ENCODE measurements around the gene LTB4R.

The LTB4R gene

GRCh38 chr14:24321212-24321975 is 10.1 kb downstream of the LTB4R start:
- DNase-seq (ENCODE audit: low read depth) = no peak
- H3K4me3 ChIP-seq (ENCODE audit: control insufficient read depth, low read depth, low read length) = no peak overlapping the region
- TF ChIP-seq, protein P1, sequence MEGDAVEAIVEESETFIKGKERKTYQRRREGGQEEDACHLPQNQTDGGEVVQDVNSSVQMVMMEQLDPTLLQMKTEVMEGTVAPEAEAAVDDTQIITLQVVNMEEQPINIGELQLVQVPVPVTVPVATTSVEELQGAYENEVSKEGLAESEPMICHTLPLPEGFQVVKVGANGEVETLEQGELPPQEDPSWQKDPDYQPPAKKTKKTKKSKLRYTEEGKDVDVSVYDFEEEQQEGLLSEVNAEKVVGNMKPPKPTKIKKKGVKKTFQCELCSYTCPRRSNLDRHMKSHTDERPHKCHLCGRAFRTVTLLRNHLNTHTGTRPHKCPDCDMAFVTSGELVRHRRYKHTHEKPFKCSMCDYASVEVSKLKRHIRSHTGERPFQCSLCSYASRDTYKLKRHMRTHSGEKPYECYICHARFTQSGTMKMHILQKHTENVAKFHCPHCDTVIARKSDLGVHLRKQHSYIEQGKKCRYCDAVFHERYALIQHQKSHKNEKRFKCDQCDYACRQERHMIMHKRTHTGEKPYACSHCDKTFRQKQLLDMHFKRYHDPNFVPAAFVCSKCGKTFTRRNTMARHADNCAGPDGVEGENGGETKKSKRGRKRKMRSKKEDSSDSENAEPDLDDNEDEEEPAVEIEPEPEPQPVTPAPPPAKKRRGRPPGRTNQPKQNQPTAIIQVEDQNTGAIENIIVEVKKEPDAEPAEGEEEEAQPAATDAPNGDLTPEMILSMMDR (IDR thresholded peaks at IDR 0.05; ENCODE audit: control insufficient read depth, insufficient read depth, low read depth, low read length, missing control alignments) = no peak

GRCh38 chr14:24322672-24323071 is 11.4 kb downstream of the LTB4R start:
- no peak for DNase-seq (ENCODE audit: low read depth)
- H3K4me3 ChIP-seq (ENCODE audit: control insufficient read depth, low read depth, low read length) = no peak overlapping the region
- TF ChIP-seq, protein P1 (IDR thresholded peaks at IDR 0.05; ENCODE audit: control insufficient read depth, insufficient read depth, low read depth, low read length, missing control alignments) = no peak

- no peak for DNase-seq (ENCODE audit: low read depth)
- TF ChIP-seq, protein P1 (IDR thresholded peaks at IDR 0.05; ENCODE audit: control insufficient read depth, insufficient read depth, low read depth, low read length, missing control alignments) = no peak
- H3K4me3 ChIP-seq (ENCODE audit: control insufficient read depth, low read depth, low read length) = no peak overlapping the region
Observed at GRCh38 chr14:24323341-24323740, 12.0 kb downstream of the LTB4R start.

- DNase-seq (ENCODE audit: low read depth) = no peak
- TF ChIP-seq, protein P1 (IDR thresholded peaks at IDR 0.05; ENCODE audit: control insufficient read depth, insufficient read depth, low read depth, low read length, missing control alignments) = no peak
- H3K4me3 ChIP-seq (ENCODE audit: control insufficient read depth, low read depth, low read length) = no peak overlapping the region
Observed at GRCh38 chr14:24324024-24324423, 12.7 kb downstream of the LTB4R start.

- no peak for DNase-seq (ENCODE audit: low read depth)
- H3K4me3 ChIP-seq (ENCODE audit: control insufficient read depth, low read depth, low read length) = no peak overlapping the region
- TF ChIP-seq, protein P1 (IDR thresholded peaks at IDR 0.05; ENCODE audit: control insufficient read depth, insufficient read depth, low read depth, low read length, missing control alignments) = no peak
Observed at GRCh38 chr14:24325041-24325530, 13.8 kb downstream of the LTB4R start.

DNA sequence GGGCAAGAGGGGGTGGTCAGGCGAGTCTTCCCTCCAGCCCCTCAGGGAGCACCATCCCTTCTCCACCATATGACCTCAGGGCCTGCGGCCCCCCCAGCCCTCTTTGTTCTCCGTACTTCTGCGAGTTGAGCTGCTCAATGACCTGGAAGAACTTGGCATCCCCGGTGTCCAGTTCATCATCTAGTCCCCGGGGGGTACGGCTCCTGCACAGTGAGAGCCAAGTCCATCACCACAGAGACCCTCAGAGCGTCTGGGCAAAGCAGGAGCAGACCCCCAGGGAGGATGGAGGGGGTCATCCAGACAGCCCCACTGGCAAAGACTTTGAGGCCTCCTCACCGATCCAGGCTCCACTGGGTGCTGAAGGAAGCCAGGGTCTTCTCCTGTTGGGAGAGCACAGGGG is 14.7 kb downstream of the LTB4R start:
- TF ChIP-seq, protein P1 (IDR thresholded peaks at IDR 0.05; ENCODE audit: control insufficient read depth, insufficient read depth, low read depth, low read length, missing control alignments) = no peak
- no peak overlapping the region for H3K4me3 ChIP-seq (ENCODE audit: control insufficient read depth, low read depth, low read length)
- DNase-seq (ENCODE audit: low read depth) = no peak
